ENCODE measurements around the gene GRIN2C.

Gene GRIN2C

GRCh38 chr17:74846621-74847020 lies 13.1 kb downstream of the GRIN2C start:
- TF ChIP-seq CTCF (IDR thresholded peaks at IDR 0.05; ENCODE audit: extremely low read depth, missing control alignments): no peak
- DNase-seq (ENCODE audit: low spot score): no peak

DNA sequence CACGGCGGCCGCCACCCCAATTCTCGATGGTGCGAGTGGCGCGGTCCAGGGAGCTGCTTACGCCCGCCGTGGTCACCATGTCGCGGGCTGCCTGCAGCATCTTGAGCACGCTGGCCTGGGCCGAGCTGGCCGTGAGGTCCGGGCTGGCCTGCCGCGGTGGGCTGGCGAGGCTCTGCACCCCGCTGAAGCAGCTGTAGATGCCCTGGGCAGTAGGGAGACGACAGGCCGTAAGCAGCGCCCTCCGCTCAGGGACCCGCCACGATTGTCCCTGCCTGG lies 16.4 kb downstream of the GRIN2C start:
- no peak for TF ChIP-seq CTCF (IDR thresholded peaks at IDR 0.05; ENCODE audit: extremely low read depth, missing control alignments)
- no peak for DNase-seq (ENCODE audit: low spot score)

DNA sequence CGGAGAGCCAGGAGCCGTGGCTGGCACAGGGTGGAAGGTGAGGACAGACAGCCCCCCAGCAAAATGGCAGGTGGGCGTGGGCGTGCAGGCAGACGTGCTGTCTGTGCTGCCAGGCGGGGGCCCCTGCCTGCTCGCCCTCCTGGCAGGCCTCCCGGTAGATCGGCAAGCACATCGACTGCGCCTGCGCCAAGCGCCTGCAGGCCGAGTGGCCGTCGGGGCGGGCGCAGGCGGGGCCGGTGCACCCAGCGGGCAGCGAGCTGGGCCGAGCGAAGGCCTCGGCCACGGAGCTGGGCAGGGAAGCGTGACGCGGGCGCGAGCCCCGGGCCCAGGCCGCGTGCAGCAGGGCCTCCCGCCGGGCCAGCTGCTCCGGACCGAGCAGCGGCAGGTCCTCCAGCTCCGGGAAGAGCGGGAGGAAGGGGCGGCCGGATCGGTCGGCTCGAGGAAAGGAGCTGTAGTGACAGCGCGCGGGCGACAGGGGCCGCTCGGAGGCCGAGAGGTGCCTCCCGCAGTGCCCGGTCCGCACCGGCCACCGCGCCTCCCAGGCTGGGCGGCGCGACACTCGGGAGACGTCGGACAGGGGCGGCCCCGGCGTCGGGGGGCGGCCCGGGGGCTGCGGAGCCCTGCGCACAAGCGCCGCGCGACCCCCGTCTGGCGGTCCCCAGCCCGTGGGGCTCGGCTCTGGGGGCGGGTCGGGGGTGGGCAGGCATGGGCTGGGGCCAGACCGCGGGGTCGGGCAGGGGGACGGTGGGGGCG lies 16.9 kb downstream of the GRIN2C start:
- TF ChIP-seq CTCF (IDR thresholded peaks at IDR 0.05; ENCODE audit: extremely low read depth, missing control alignments): peak; percentile 16
- peak; percentile 87 for DNase-seq (ENCODE audit: low spot score)

DNA sequence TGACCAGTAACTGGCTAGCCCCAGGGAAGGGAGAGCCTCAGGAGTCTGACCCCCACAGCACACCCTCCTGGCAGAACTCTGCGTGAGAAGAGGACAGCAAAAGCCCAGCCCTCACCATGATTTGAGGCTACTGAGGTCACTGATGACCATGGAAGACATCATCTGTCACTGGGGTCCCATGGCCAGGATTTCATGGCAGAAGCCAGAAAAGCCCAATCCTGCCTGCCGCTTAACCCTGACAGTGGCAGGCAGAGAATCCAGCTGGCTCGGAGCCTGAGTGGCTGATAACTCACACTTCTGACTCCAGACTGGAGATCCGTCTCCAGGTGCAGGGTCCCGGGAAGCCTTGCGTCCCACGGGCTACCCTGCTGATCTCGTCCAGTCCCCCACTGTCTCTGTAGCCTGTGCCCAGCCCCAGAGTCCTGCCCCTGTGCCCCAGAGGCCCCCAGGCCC lies 17.5 kb downstream of the GRIN2C start:
- DNase-seq (ENCODE audit: low spot score): no peak
- no peak for TF ChIP-seq CTCF (IDR thresholded peaks at IDR 0.05; ENCODE audit: extremely low read depth, missing control alignments)

- DNase-seq (ENCODE audit: low spot score): no peak
- TF ChIP-seq CTCF (IDR thresholded peaks at IDR 0.05; ENCODE audit: extremely low read depth, missing control alignments): no peak
These were observed 18.6 kb downstream of the GRIN2C start for GRCh38 chr17:74840989-74841666.

DNA sequence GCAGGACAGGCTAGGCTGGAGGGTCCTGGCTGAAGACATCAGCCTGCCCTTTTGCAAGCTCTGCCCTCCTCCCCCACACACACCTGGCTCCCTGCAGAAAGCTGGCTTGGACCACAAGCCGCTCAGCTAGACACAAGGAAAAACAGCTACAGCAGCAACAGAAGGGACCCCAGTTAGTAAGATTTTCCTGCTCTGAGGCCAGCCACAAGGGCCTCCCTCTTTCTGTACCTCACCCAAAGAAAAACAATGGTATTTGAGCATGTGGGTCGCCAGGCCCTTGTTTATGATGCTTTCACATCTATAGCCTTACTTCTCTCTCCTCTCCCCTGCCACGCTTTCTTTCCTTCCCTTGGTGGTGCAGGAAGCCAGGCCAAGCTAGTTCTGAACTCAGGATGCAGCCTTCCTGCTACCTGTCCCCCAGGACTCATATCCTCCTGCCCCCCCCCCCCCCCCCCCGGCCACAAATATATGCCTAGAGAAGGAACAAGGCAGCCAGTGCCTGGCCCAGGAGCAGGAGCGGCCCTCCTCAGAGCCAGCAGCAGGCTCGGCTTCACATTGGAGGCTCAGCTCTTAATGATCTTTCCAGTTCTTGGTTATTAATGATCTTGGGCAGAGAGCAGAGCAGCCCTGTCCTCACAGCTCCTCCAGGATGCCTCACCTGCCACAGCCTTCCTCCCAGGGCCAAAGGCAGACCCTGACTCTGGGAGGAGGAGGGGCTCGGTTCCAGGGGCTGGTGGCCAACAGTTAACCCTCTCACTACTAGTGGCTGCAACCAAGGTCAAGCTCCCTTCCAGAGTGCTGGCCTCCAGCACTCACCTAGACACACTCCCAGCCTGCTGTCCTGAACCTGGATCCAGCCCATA lies 19.5 kb downstream of the GRIN2C start:
- no peak for DNase-seq (ENCODE audit: low spot score)
- TF ChIP-seq CTCF (IDR thresholded peaks at IDR 0.05; ENCODE audit: extremely low read depth, missing control alignments): no peak

DNA sequence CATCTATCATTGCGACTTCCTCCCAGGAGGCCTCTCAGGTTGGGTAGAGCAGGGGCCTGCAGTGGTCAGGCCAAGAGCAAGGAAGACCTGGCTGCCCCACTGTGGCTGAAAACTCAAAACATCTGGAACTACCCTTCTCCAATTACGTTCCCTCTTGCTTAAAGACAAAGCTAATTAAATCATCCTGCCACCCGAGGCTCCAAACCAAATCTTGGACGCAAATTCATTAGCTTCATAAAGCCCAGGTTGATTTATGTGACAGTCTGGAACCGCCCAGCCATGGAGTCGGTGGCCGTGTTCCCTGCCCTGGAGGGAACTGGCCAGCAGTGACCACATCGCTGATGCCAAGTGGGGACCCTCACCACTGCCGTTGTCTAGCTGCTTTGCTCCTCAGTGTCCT lies 21.4 kb downstream of the GRIN2C start:
- no peak for TF ChIP-seq CTCF (IDR thresholded peaks at IDR 0.05; ENCODE audit: extremely low read depth, missing control alignments)
- DNase-seq (ENCODE audit: low spot score): no peak

Data from GM20000 (cell line).